ENCODE results near the gene MOB1B. TPM values are rescaled to one million over a fixed set of nuclear protein-coding genes. Genes with fewer than 3 reads are reported as not detected.

MOB1B gene
- total and polyA plus RNA-seq, 2 of the 13 experiments (the other 11 are each of a cell fraction or from before 2014, with no cell fraction given) = 3.9 to 4.0 TPM

- TF ChIP-seq PRPF4 (IDR thresholded peaks at IDR 0.05; ENCODE audit: low read depth, low read length, poor library complexity, severe bottlenecking) (no peak), TEAD2 (CRISPR knock-in tag; IDR thresholded peaks at IDR 0.05) (no peak), GATAD2A (CRISPR knock-in tag; IDR thresholded peaks at IDR 0.05) (peak; percentile 2; the same call in 1 of the 2 replicates), ZNF788 (CRISPR knock-in tag; IDR thresholded peaks at IDR 0.05; ENCODE audit: borderline replicate concordance) (no peak), RORA (CRISPR knock-in tag; IDR thresholded peaks at IDR 0.05) (no peak), WIZ (CRISPR knock-in tag; IDR thresholded peaks at IDR 0.05) (no peak), HOXA9 (CRISPR knock-in tag; IDR thresholded peaks at IDR 0.05; ENCODE audit: borderline replicate concordance) (0 out of 2 replicates have a peak, but pooled peaks have one; percentile 59), PHB2 (IDR thresholded peaks at IDR 0.05; ENCODE audit: partially characterized antibody) (no peak), KMT2A (CRISPR knock-in tag; IDR thresholded peaks at IDR 0.05) (peak; percentile 87), KAT7 (CRISPR knock-in tag; IDR thresholded peaks at IDR 0.05; ENCODE audit: borderline replicate concordance) (no peak), ZNF572 (CRISPR knock-in tag; IDR thresholded peaks at IDR 0.05) (0 out of 2 replicates have a peak, but pooled peaks have one; percentile 49), ZFY (CRISPR knock-in tag; IDR thresholded peaks at IDR 0.05) (peak; percentile 95), KLF11 (CRISPR knock-in tag; IDR thresholded peaks at IDR 0.05) (no peak), POLR2G (IDR thresholded peaks at IDR 0.05; ENCODE audit: low read depth, low read length) (peak; percentile 86), NONO (IDR thresholded peaks at IDR 0.05) (no peak), NONO (CRISPR knock-in tag; conservative IDR thresholded peaks at IDR 0.05) (peak; percentile 70), ZNF33B (CRISPR knock-in tag; IDR thresholded peaks at IDR 0.05) (no peak), LCORL (IDR thresholded peaks at IDR 0.05) (no peak), LCORL (CRISPR knock-in tag; IDR thresholded peaks at IDR 0.05) (no peak), ZNF180 (CRISPR knock-in tag; IDR thresholded peaks at IDR 0.05; ENCODE audit: borderline replicate concordance, low read depth) (no peak), HNF4G (IDR thresholded peaks at IDR 0.05; ENCODE audit: borderline replicate concordance, low read depth, low read length) (0 out of 2 replicates have a peak, but pooled peaks have one; percentile 8), HNF4G (CRISPR knock-in tag; IDR thresholded peaks at IDR 0.05; ENCODE audit: borderline replicate concordance, low read depth) (no peak), ADNP (CRISPR knock-in tag; IDR thresholded peaks at IDR 0.05) (no peak), SMYD3 (CRISPR knock-in tag; IDR thresholded peaks at IDR 0.05) (peak; percentile 75; the same call in 1 of the 2 replicates), CBX5 (CRISPR knock-in tag; IDR thresholded peaks at IDR 0.05; ENCODE audit: borderline replicate concordance) (no peak), ZNF563 (CRISPR knock-in tag; IDR thresholded peaks at IDR 0.05) (peak; percentile 36; the same call in 1 of the 2 replicates), CEBPB (IDR thresholded peaks at IDR 0.05; ENCODE audit: borderline replicate concordance, low read depth, low read length) (no peak), ARHGAP35 (CRISPR knock-in tag; IDR thresholded peaks at IDR 0.05; ENCODE audit: borderline replicate concordance) (peak; percentile 46; the same call in 1 of the 2 replicates), SNAPC2 (CRISPR knock-in tag; IDR thresholded peaks at IDR 0.05) (0 out of 2 replicates have a peak, but pooled peaks have one; percentile 64), TEF (CRISPR knock-in tag; IDR thresholded peaks at IDR 0.05) (no peak), HINFP (CRISPR knock-in tag; IDR thresholded peaks at IDR 0.05; ENCODE audit: low read depth) (no peak), ZKSCAN8 (CRISPR knock-in tag; IDR thresholded peaks at IDR 0.05; ENCODE audit: borderline replicate concordance) (no peak)
These were observed 91.3 kb downstream of the MOB1B start, which contains the start of gene DCK (continued) for GRCh38 chr4:70993181-70994068.
